K562 (cell line): ENCODE measurements around the gene CPT1B. TPM values are rescaled to one million over a fixed set of nuclear protein-coding genes. Genes with fewer than 3 reads are reported as not detected.

Experiments used
- CTBP1 ChIP-seq: fragments of 450-650 bp; IDR thresholded peaks from 2 replicates; pipeline ENCODE4 v1.6.1; 2016; ENCODE audit warnings: borderline replicate concordance
- EWSR1 ChIP-seq: fragments of 450-650 bp; IDR thresholded peaks from 2 replicates; pipeline ENCODE4 v1.6.1; 2018; ENCODE audit warnings: borderline replicate concordance, mild to moderate bottlenecking, low read depth, moderate library complexity; ENCODE audit not compliant: partially characterized antibody
- GTF3C2 ChIP-seq: IDR thresholded peaks from 3 replicates; pipeline ENCODE4 v1.6.1; 2011; ENCODE audit warnings: borderline replicate concordance, mild to moderate bottlenecking, moderate library complexity; ENCODE audit not compliant: insufficient read length; ENCODE audit errors: extremely low read depth
- TAL1 ChIP-seq: fragments of 450-650 bp; IDR thresholded peaks from 2 replicates; pipeline ENCODE4 v1.6.1; 2016; ENCODE audit warnings: mild to moderate bottlenecking
- ZFPM2 ChIP-seq: fragments of 250-450 bp; sonication (Bioruptor Pico); IDR thresholded peaks from 2 replicates; pipeline ENCODE4 v1.5.1; 2022; ENCODE audit warnings: mild to moderate bottlenecking
- ZNF146 ChIP-seq: IDR thresholded peaks from one replicate; pipeline ENCODE4 v1.6.1; 2018; ENCODE audit warnings: missing compliant biosample characterization; ENCODE audit not compliant: unreplicated experiment
- ZNF644 ChIP-seq: fragments of 200-800 bp; sonication (Bioruptor generic); IDR thresholded peaks from 2 replicates; pipeline ENCODE4 v1.6.1; 2016; ENCODE audit warnings: low read depth, missing genetic modification characterization, missing compliant biosample characterization
- polyA plus RNA-seq, 8 experiments: library from polyadenylated mRNA; depleted of rRNA in 4 of 8; stranded (reverse) in 5 of 8; unstranded in 3 of 8; fragments of >200 nt; fragmentation: Nextera tagmentation in 2 of 8; fragmentation: Illumina TruSeq in 1 of 8; extraction: Ambion mirVana in 2 of 8; extraction: Trizol in 1 of 8; gene quantifications; 2 replicates each; pipeline versions ENCODE4 v1.2.1 to v1.2.3, GENCODE V29; 2011 to 2014; ENCODE audit warnings: inconsistent platforms in 1 of 8, missing spikeins in 1 of 8
- total RNA-seq, 7 experiments: library from RNA; depleted of rRNA in 6 of 7; stranded (reverse); fragments of >200 nt in 6 of 7; fragmentation: Illumina TruSeq in 2 of 7; extraction: Trizol in 2 of 7; gene quantifications; 2 replicates each; pipeline versions ENCODE4 v1.2.1 to v1.2.3, GENCODE V29; 2011 to 2021; ENCODE audit warnings: low replicate concordance in 1 of 7
- TF ChIP-seq, protein P1 (sequence below), 2 experiments: fragments of 450-650 bp in 1 of 2; sonication (generic) in 1 of 2; formaldehyde crosslinking in 1 of 2; IDR thresholded peaks in 1 of 2; conservative IDR thresholded peaks in 1 of 2; 2 replicates each; pipeline versions ENCODE4 v1.6.1 to v1.8.1; 2016 to 2023; ENCODE audit warnings: mild to moderate bottlenecking in 2 of 2, moderate library complexity in 2 of 2, inconsistent platforms in 1 of 2, missing genetic modification reagents in 1 of 2
- TF ChIP-seq, protein P2 (sequence below): IDR thresholded peaks from 2 replicates; pipeline ENCODE4 v1.6.1; 2011; ENCODE audit warnings: borderline replicate concordance, low read depth, mild to moderate bottlenecking, moderate library complexity, low read length; ENCODE audit not compliant: insufficient read depth, poor library complexity, severe bottlenecking
- TF ChIP-seq, protein P3 (sequence below): fragments of 450-650 bp; IDR thresholded peaks from 2 replicates; pipeline ENCODE4 v1.7.1; 2018; ENCODE audit warnings: mild to moderate bottlenecking, low read depth; ENCODE audit not compliant: partially characterized antibody

CPT1B gene
- total and polyA plus RNA-seq, 9 of the 15 experiments (the other 6 are each of a cell fraction or from before 2014, with no cell fraction given), result 0.35 to 6.1 (median 2.6) TPM

- TF ChIP-seq, protein P1, sequence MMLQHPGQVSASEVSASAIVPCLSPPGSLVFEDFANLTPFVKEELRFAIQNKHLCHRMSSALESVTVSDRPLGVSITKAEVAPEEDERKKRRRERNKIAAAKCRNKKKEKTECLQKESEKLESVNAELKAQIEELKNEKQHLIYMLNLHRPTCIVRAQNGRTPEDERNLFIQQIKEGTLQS (IDR thresholded peaks at IDR 0.05), result no peak
- TF ChIP-seq, protein P1 (CRISPR knock-in tag; conservative IDR thresholded peaks at IDR 0.05), result no peak
- TF ChIP-seq CTBP1 (peak; percentile 42), ZFPM2 (CRISPR knock-in tag) (no peak), EWSR1 (no peak), ZNF146 (CRISPR knock-in tag) (peak; percentile 25), TAL1 (no peak), ZNF644 (tag) (no peak), GTF3C2 (no peak)
- TF ChIP-seq, protein P2, sequence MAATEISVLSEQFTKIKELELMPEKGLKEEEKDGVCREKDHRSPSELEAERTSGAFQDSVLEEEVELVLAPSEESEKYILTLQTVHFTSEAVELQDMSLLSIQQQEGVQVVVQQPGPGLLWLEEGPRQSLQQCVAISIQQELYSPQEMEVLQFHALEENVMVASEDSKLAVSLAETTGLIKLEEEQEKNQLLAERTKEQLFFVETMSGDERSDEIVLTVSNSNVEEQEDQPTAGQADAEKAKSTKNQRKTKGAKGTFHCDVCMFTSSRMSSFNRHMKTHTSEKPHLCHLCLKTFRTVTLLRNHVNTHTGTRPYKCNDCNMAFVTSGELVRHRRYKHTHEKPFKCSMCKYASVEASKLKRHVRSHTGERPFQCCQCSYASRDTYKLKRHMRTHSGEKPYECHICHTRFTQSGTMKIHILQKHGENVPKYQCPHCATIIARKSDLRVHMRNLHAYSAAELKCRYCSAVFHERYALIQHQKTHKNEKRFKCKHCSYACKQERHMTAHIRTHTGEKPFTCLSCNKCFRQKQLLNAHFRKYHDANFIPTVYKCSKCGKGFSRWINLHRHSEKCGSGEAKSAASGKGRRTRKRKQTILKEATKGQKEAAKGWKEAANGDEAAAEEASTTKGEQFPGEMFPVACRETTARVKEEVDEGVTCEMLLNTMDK, result peak; percentile 92
- TF ChIP-seq, protein P3, sequence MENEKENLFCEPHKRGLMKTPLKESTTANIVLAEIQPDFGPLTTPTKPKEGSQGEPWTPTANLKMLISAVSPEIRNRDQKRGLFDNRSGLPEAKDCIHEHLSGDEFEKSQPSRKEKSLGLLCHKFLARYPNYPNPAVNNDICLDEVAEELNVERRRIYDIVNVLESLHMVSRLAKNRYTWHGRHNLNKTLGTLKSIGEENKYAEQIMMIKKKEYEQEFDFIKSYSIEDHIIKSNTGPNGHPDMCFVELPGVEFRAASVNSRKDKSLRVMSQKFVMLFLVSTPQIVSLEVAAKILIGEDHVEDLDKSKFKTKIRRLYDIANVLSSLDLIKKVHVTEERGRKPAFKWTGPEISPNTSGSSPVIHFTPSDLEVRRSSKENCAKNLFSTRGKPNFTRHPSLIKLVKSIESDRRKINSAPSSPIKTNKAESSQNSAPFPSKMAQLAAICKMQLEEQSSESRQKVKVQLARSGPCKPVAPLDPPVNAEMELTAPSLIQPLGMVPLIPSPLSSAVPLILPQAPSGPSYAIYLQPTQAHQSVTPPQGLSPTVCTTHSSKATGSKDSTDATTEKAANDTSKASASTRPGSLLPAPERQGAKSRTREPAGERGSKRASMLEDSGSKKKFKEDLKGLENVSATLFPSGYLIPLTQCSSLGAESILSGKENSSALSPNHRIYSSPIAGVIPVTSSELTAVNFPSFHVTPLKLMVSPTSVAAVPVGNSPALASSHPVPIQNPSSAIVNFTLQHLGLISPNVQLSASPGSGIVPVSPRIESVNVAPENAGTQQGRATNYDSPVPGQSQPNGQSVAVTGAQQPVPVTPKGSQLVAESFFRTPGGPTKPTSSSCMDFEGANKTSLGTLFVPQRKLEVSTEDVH, result no peak
Observed at GRCh38 chr22:50526108-50526833, 52.0 kb downstream of the CPT1B start (continued).
